Measurements from ENCODE around the gene JAM3. TPM values are rescaled to one million over a fixed set of nuclear protein-coding genes. Genes with fewer than 3 reads are reported as not detected.

Gene JAM3
- total and polyA plus RNA-seq, 2 of the 4 experiments (the other 2 are of a cell fraction), result 38.0 to 71.5 TPM

- CTCF ChIA-PET, result interaction anchor here (1.0 kb wide), 1 partner anchor 116 kb away, joined by 3 read pairs; no protein-coding TSS in a partner anchor
Measured at GRCh38 chr11:134049303-134049702, 19.6 kb upstream of the JAM3 start.

More at GRCh38 chr11:134049303-134049702, 19.6 kb upstream of the JAM3 start:
- no peak overlapping the region for H2BK120ac ChIP-seq (ENCODE audit: low read depth, low read length)
- no peak overlapping the region for H4K91ac ChIP-seq (ENCODE audit: insufficient read depth, low read depth, low read length)
- no peak overlapping the region for H3K9ac ChIP-seq (ENCODE audit: low read depth, low read length)
- no peak overlapping the region for H3K14ac ChIP-seq (replicated peaks; ENCODE audit: low read depth, low read length)
- dilution Hi-C loops (cut with HindIII; ENCODE audit: low sequenced_read_pairs, unreplicated experiment) (no loop called here), in situ Hi-C loops (cut with MboI; ENCODE audit: low sequenced_read_pairs) (loop anchor here (5.0 to 10.0 kb wide), 2 partner anchors 93 to 205 kb away; partner anchors contain the start of genes ACAD8 and THYN1), intact Hi-C loops (cut with micrococcal nuclease) (loop anchor here (10.0 kb wide), 2 partner anchors 175 to 205 kb away; partner anchors contain the start of genes ACAD8, NCAPD3, THYN1 and VPS26B)
- H2AK9ac ChIP-seq (replicated peaks; ENCODE audit: low read depth, low read length, poor library complexity), result no peak overlapping the region
- no peaks in the 10 kb centered on the region for H3K36me3 ChIP-seq (ENCODE audit: control insufficient read depth, insufficient read depth, low read length)
- TF ChIP-seq CEBPB (IDR thresholded peaks at IDR 0.05; ENCODE audit: low read depth, low read length) (no peak), RFX5 (IDR thresholded peaks at IDR 0.05; ENCODE audit: low read depth, low read length) (no peak), BHLHE40 (IDR thresholded peaks at IDR 0.05; ENCODE audit: low read depth, low read length) (no peak), SMC3 (IDR thresholded peaks at IDR 0.05; ENCODE audit: low read depth, low read length) (no peak), RCOR1 (IDR thresholded peaks at IDR 0.05; ENCODE audit: insufficient replicate concordance, low read length) (no peak), USF2 (IDR thresholded peaks at IDR 0.05; ENCODE audit: low read depth, low read length) (no peak), ELK1 (IDR thresholded peaks at IDR 0.05; ENCODE audit: borderline replicate concordance, low read depth, low read length) (no peak)
- no peak overlapping the region for H3K4ac ChIP-seq (ENCODE audit: low read depth, low read length)
- no peaks in the 10 kb centered on the region for H3K9me3 ChIP-seq (ENCODE audit: control insufficient read depth, insufficient read depth, low read length)
- H4K8ac ChIP-seq (ENCODE audit: low read depth in 2 of 2, low read length in 2 of 2), result no peak overlapping the region
- no peak overlapping the region for H2BK20ac ChIP-seq (ENCODE audit: low read depth, low read length)
- no TSS peak for BruUV-seq (replicated peaks)
- peaks cover 7% of the 10 kb centered on the region; the same call in 1 of the 2 replicates for H3K4me1 ChIP-seq (ENCODE audit: control insufficient read depth, insufficient read depth, low read length)
- H3K4me2 ChIP-seq (ENCODE audit: low read depth, low read length), result no peak overlapping the region
- ATAC-seq (ENCODE audit: low read depth), result no peak
- no peak overlapping the region for H3K23ac ChIP-seq (ENCODE audit: low read depth, low read length)
- no peak overlapping the region for H2AK5ac ChIP-seq (ENCODE audit: low read depth, low read length)
- H3K27ac ChIP-seq (ENCODE audit: insufficient read depth, low read length), result no peak overlapping the region
- H4K5ac ChIP-seq (ENCODE audit: low read depth, low read length), result no peak overlapping the region
- peak overlapping the region; percentile 70 for H2AFZ ChIP-seq (replicated peaks; ENCODE audit: low read length, poor library complexity)
- H3K27me3 ChIP-seq (ENCODE audit: control insufficient read depth, insufficient read depth, low read length), result no peaks in the 10 kb centered on the region
- POLR2A ChIA-PET (ENCODE audit: unreplicated experiment), result no interaction called here
- no peaks in the 10 kb centered on the region; the same call in 1 of the 2 replicates for H4K20me1 ChIP-seq (ENCODE audit: insufficient read depth, low read length)
- peaks cover 11% of the 10 kb centered on the region for H3K9me1 ChIP-seq (ENCODE audit: insufficient read depth, low read length)
- no peak overlapping the region for H3K4me3 ChIP-seq (ENCODE audit: insufficient read depth, low read depth, low read length)
- H3K79me1 ChIP-seq (ENCODE audit: low read depth in 1 of 2, low read length in 2 of 2), result no peaks in the 10 kb centered on the region
- no peak overlapping the region for H3K18ac ChIP-seq (ENCODE audit: low read depth, low read length)
- no peak for DNase-seq
- H3K56ac ChIP-seq (ENCODE audit: extremely low read depth, insufficient read depth, low read length), result no peak overlapping the region
- no peak overlapping the region for H2BK5ac ChIP-seq (ENCODE audit: low read depth, low read length, poor library complexity, severe bottlenecking)
- no peak overlapping the region for H2BK15ac ChIP-seq (ENCODE audit: low read depth, low read length)
- 10% methylated on average over 2 of the region's 11 CpGs; no CpG with 5 or more reads in 1 of the 2 experiments for WGBS, 2 experiments (ENCODE audit: extremely low coverage in 2 of 2, insufficient read length in 1 of 2)
